K562 (cell line): ENCODE measurements around the gene PIANP. TPM values are rescaled to one million over a fixed set of nuclear protein-coding genes. Genes with fewer than 3 reads are reported as not detected.

Source experiments
- BRF1 ChIP-seq: IDR thresholded peaks from 3 replicates; pipeline ENCODE4 v1.6.1; 2011; ENCODE audit warnings: borderline replicate concordance, mild to moderate bottlenecking; ENCODE audit not compliant: insufficient read length; ENCODE audit errors: extremely low read depth
- MAFG ChIP-seq: fragments of 450-650 bp; conservative IDR thresholded peaks from 2 replicates; pipeline ENCODE4 v1.6.1; 2016; ENCODE audit warnings: missing genetic modification characterization, missing compliant biosample characterization
- MYBL2 ChIP-seq, 2 experiments: fragments of 450-650 bp in 1 of 2; sonication (generic) in 1 of 2; formaldehyde crosslinking in 1 of 2; IDR thresholded peaks; 2 replicates each; pipeline versions ENCODE4 v1.6.1 to v1.8.1; 2017 to 2022; ENCODE audit warnings: borderline replicate concordance in 1 of 2, inconsistent platforms in 1 of 2, low read depth in 1 of 2, mild to moderate bottlenecking in 1 of 2, missing genetic modification reagents in 1 of 2, moderate library complexity in 1 of 2
- PHTF2 ChIP-seq: fragments of 250-450 bp; sonication (Bioruptor Pico); IDR thresholded peaks from 2 replicates; pipeline ENCODE4 v1.5.0; 2021; ENCODE audit warnings: mild to moderate bottlenecking
- POLR2AphosphoS5 ChIP-seq: IDR thresholded peaks from 2 replicates; pipeline ENCODE4 v1.6.1; 2011; ENCODE audit warnings: mild to moderate bottlenecking, low read depth, low read length, moderate library complexity; ENCODE audit not compliant: control insufficient read depth, insufficient read depth
- REST ChIP-seq, 2 experiments: fragments of 450-650 bp; formaldehyde crosslinking in 1 of 2; IDR thresholded peaks; 2 replicates each; pipeline versions ENCODE4 v1.4.0 to v1.6.1; 2014 to 2020; ENCODE audit warnings: mild to moderate bottlenecking in 2 of 2, borderline replicate concordance in 1 of 2, low read depth in 1 of 2
- TBL1XR1 ChIP-seq, 2 experiments: IDR thresholded peaks; 2 replicates each; pipeline ENCODE4 v1.6.1; 2012; ENCODE audit warnings: improper control_type of control experiment in 2 of 2, low read length in 2 of 2, mild to moderate bottlenecking in 1 of 2
- TCF3 ChIP-seq: sonication (generic); formaldehyde crosslinking; IDR thresholded peaks from 2 replicates; pipeline ENCODE4 v1.4.0; 2020; ENCODE audit warnings: mild to moderate bottlenecking, missing genetic modification reagents
- ZNF586 ChIP-seq: fragments of 450-650 bp; formaldehyde crosslinking; conservative IDR thresholded peaks from 2 replicates; pipeline ENCODE4 v1.4.0; 2020; ENCODE audit warnings: mild to moderate bottlenecking, moderate library complexity
- polyA plus RNA-seq, 8 experiments: library from polyadenylated mRNA; depleted of rRNA in 4 of 8; stranded (reverse) in 5 of 8; unstranded in 3 of 8; fragments of >200 nt; fragmentation: Nextera tagmentation in 2 of 8; fragmentation: Illumina TruSeq in 1 of 8; extraction: Ambion mirVana in 2 of 8; extraction: Trizol in 1 of 8; gene quantifications; 2 replicates each; pipeline versions ENCODE4 v1.2.1 to v1.2.3, GENCODE V29; 2011 to 2014; ENCODE audit warnings: inconsistent platforms in 1 of 8, missing spikeins in 1 of 8
- total RNA-seq, 7 experiments: library from RNA; depleted of rRNA in 6 of 7; stranded (reverse); fragments of >200 nt in 6 of 7; fragmentation: Illumina TruSeq in 2 of 7; extraction: Trizol in 2 of 7; gene quantifications; 2 replicates each; pipeline versions ENCODE4 v1.2.1 to v1.2.3, GENCODE V29; 2011 to 2021; ENCODE audit warnings: low replicate concordance in 1 of 7

PIANP gene
- total and polyA plus RNA-seq, 9 of the 15 experiments (the other 6 are each of a cell fraction or from before 2014, with no cell fraction given) = 0.07 TPM; not detected in 8

- peak; percentile 74; the same call in 1 of the 2 replicates for TF ChIP-seq REST (IDR thresholded peaks at IDR 0.05; ENCODE audit: borderline replicate concordance)
- no peak for TF ChIP-seq REST (CRISPR knock-in tag; IDR thresholded peaks at IDR 0.05; ENCODE audit: low read depth)
- no peak for TF ChIP-seq POLR2AphosphoS5
- no peak for TF ChIP-seq ZNF586 (CRISPR knock-in tag)
- no peak for TF ChIP-seq BRF1
- no peak for TF ChIP-seq TCF3 (CRISPR knock-in tag)
- peak; percentile 75 for TF ChIP-seq MAFG (tag)
- no peak for TF ChIP-seq PHTF2 (CRISPR knock-in tag)
- peak; percentile 50; the same call in 1 of the 2 replicates for TF ChIP-seq MYBL2 (IDR thresholded peaks at IDR 0.05; ENCODE audit: low read depth)
- TF ChIP-seq MYBL2 (CRISPR knock-in tag; IDR thresholded peaks at IDR 0.05; ENCODE audit: borderline replicate concordance) = no peak
- no peak for TF ChIP-seq TBL1XR1 (IDR thresholded peaks at IDR 0.05; ENCODE audit: low read length in 2 of 2)
Measured at GRCh38 chr12:6735448-6736191, 35.0 kb upstream of the PIANP start (continued).
